K562 (cell line): ENCODE results near the gene CD46. TPM values are rescaled to one million over a fixed set of nuclear protein-coding genes. Genes with fewer than 3 reads are reported as not detected.

ENCODE experiments used
- ATF7 ChIP-seq: fragments of 450-650 bp; IDR thresholded peaks from 2 replicates; pipeline ENCODE4 v1.7.1; 2014; ENCODE audit warnings: mild to moderate bottlenecking, moderate library complexity
- BRF1 ChIP-seq: IDR thresholded peaks from 3 replicates; pipeline ENCODE4 v1.6.1; 2011; ENCODE audit warnings: borderline replicate concordance, mild to moderate bottlenecking; ENCODE audit not compliant: insufficient read length; ENCODE audit errors: extremely low read depth
- EP300 ChIP-seq: IDR thresholded peaks from 2 replicates; pipeline ENCODE4 v1.6.1; 2012; ENCODE audit warnings: low read length, improper control_type of control experiment
- FOS ChIP-seq: IDR thresholded peaks from 3 replicates; pipeline ENCODE4 v1.6.1; 2011; ENCODE audit not compliant: insufficient read length; ENCODE audit errors: extremely low read depth
- GATAD2A ChIP-seq: fragments of 450-650 bp; IDR thresholded peaks from 2 replicates; pipeline ENCODE4 v1.6.1; 2017
- IRF1 ChIP-seq: sonication (generic); formaldehyde crosslinking; IDR thresholded peaks from 2 replicates; pipeline ENCODE4 v1.8.0; 2022; ENCODE audit warnings: missing genetic modification reagents, mild to moderate bottlenecking, borderline replicate concordance
- LARP7 ChIP-seq: fragments of 450-650 bp; IDR thresholded peaks from 2 replicates; pipeline ENCODE4 v1.6.1; 2016
- MEIS2 ChIP-seq: fragments of 450-650 bp; IDR thresholded peaks from 2 replicates; pipeline ENCODE4 v1.6.1; 2014; ENCODE audit warnings: mild to moderate bottlenecking; ENCODE audit not compliant: partially characterized antibody
- MITF ChIP-seq: IDR thresholded peaks from 2 replicates; pipeline ENCODE4 v1.6.1; 2014; ENCODE audit warnings: antibody characterized with exemption
- MXI1 ChIP-seq: IDR thresholded peaks from 2 replicates; pipeline ENCODE4 v1.6.1; 2011; ENCODE audit warnings: low read depth, mild to moderate bottlenecking, improper control_type of control experiment, low read length
- MYBL2 ChIP-seq, 2 experiments: fragments of 450-650 bp in 1 of 2; sonication (generic) in 1 of 2; formaldehyde crosslinking in 1 of 2; IDR thresholded peaks; 2 replicates each; pipeline versions ENCODE4 v1.6.1 to v1.8.1; 2017 to 2022; ENCODE audit warnings: borderline replicate concordance in 1 of 2, inconsistent platforms in 1 of 2, low read depth in 1 of 2, mild to moderate bottlenecking in 1 of 2, missing genetic modification reagents in 1 of 2, moderate library complexity in 1 of 2
- NR2C2 ChIP-seq, 2 experiments: fragments of 200-800 bp in 1 of 2; sonication (Bioruptor generic) in 1 of 2; sonication (generic) in 1 of 2; formaldehyde crosslinking in 1 of 2; IDR thresholded peaks; 2 replicates each; pipeline versions ENCODE4 v1.6.1 to v1.8.0; 2016 to 2022; ENCODE audit warnings: mild to moderate bottlenecking in 1 of 2, missing compliant biosample characterization in 1 of 2, missing genetic modification characterization in 1 of 2, missing genetic modification reagents in 1 of 2
- POLR2A ChIP-seq: fragments of 450-650 bp; conservative IDR thresholded peaks from 2 replicates; pipeline ENCODE4 v1.6.1; 2016
- PYGO2 ChIP-seq: fragments of 450-650 bp; IDR thresholded peaks from 2 replicates; pipeline ENCODE4 v1.6.1; 2016; ENCODE audit warnings: mild to moderate bottlenecking, missing genetic modification characterization, moderate library complexity, missing compliant biosample characterization
- RCOR1 ChIP-seq, 2 experiments: IDR thresholded peaks; 2 replicates each; pipeline ENCODE4 v1.6.1; 2012; ENCODE audit warnings: low read depth in 2 of 2, low read length in 2 of 2, borderline replicate concordance in 1 of 2, improper control_type of control experiment in 1 of 2
- RNF2 ChIP-seq: sonication (generic); IDR thresholded peaks from 2 replicates; pipeline ENCODE4 v1.6.1; 2016
- SMAD1 ChIP-seq: fragments of 150-350 bp; IDR thresholded peaks from 2 replicates; pipeline ENCODE4 v1.6.1; 2014; ENCODE audit warnings: low read length, low read depth; ENCODE audit not compliant: partially characterized antibody
- SOX6 ChIP-seq: fragments of 450-650 bp; IDR thresholded peaks from 2 replicates; pipeline ENCODE4 v1.6.1; 2014; ENCODE audit warnings: mild to moderate bottlenecking
- TEAD1 ChIP-seq, 2 experiments: fragments of 450-650 bp in 1 of 2; sonication (generic) in 1 of 2; formaldehyde crosslinking; IDR thresholded peaks; 2 replicates each; pipeline versions ENCODE4 v1.4.0 to v1.8.0; 2020 to 2022; ENCODE audit warnings: mild to moderate bottlenecking in 2 of 2, missing genetic modification reagents in 1 of 2
- TRIM28 ChIP-seq: fragments of 450-650 bp; IDR thresholded peaks from 2 replicates; pipeline ENCODE4 v1.6.1; 2017
- ZNF133 ChIP-seq: fragments of 250-450 bp; sonication (Bioruptor Pico); IDR thresholded peaks from 2 replicates; pipeline ENCODE4 v1.4.0; 2020; ENCODE audit warnings: mild to moderate bottlenecking
- ZNF134 ChIP-seq: fragments of 250-450 bp; sonication (Bioruptor Pico); conservative IDR thresholded peaks from 2 replicates; pipeline ENCODE4 v1.4.0; 2020
- ZNF561 ChIP-seq: fragments of 450-650 bp; formaldehyde crosslinking; conservative IDR thresholded peaks from 2 replicates; pipeline ENCODE4 v1.4.0; 2020; ENCODE audit warnings: mild to moderate bottlenecking, moderate library complexity
- polyA plus RNA-seq, 8 experiments: library from polyadenylated mRNA; depleted of rRNA in 4 of 8; stranded (reverse) in 5 of 8; unstranded in 3 of 8; fragments of >200 nt; fragmentation: Nextera tagmentation in 2 of 8; fragmentation: Illumina TruSeq in 1 of 8; extraction: Ambion mirVana in 2 of 8; extraction: Trizol in 1 of 8; gene quantifications; 2 replicates each; pipeline versions ENCODE4 v1.2.1 to v1.2.3, GENCODE V29; 2011 to 2014; ENCODE audit warnings: inconsistent platforms in 1 of 8, missing spikeins in 1 of 8
- total RNA-seq, 7 experiments: library from RNA; depleted of rRNA in 6 of 7; stranded (reverse); fragments of >200 nt in 6 of 7; fragmentation: Illumina TruSeq in 2 of 7; extraction: Trizol in 2 of 7; gene quantifications; 2 replicates each; pipeline versions ENCODE4 v1.2.1 to v1.2.3, GENCODE V29; 2011 to 2021; ENCODE audit warnings: low replicate concordance in 1 of 7
- TF ChIP-seq, protein P1 (sequence below), 2 experiments: fragments of 450-650 bp; conservative IDR thresholded peaks; 2 replicates each; pipeline ENCODE4 v1.6.1; 2017; ENCODE audit warnings: mild to moderate bottlenecking in 2 of 2, moderate library complexity in 2 of 2
- TF ChIP-seq, protein P2 (sequence below): fragments of 250-450 bp; sonication (Bioruptor Pico); IDR thresholded peaks from 2 replicates; pipeline ENCODE4 v1.9.0; 2021; ENCODE audit warnings: mild to moderate bottlenecking

The CD46 gene
- total and polyA plus RNA-seq, 9 of the 15 experiments (the other 6 are each of a cell fraction or from before 2014, with no cell fraction given): 87.9 to 374 (median 156) TPM

DNA sequence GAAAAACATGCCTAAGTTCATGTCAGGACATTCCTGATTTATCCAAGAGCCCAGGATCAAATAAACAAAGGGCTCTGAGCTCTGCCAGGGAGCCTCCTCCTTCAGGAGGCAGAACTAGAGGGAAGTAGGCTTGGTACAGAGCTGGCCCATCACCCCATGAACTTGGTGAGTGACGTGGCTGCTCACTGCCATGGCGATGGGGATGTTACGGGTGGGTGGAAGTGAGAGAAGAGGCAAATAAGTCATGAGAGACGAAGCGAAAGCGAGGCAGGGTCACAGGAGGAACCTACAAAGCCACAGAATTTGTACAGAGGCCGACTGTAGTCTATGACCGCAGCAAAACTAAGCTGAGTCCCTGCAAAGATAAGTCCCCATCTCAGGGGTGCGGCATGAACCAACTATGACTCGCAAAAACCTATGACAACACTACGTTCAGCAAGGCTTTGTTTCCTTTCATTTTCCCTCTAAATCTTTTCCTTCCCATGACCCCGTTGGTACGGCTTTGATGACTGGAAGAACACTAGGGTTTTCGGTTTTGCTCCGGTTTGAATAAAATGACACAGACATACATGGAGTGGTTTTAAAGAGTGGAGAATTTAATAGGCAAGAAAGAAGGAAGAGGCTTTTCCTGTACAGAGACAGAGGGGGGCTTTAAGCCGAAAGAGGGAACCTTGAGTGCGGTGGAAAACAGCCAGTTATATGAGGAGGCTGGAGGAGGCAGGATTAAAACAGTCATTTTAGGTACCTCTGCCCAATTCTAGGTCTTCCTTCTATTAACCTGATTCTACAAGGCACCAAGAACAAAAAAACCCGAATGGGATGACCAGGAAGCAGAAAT is 74.1 kb downstream of the CD46 start (continued):
- TF ChIP-seq MEIS2 (peak; percentile 35), RNF2 (peak; percentile 39; the same call in 1 of the 2 replicates), EP300 (peak; percentile 64), TRIM28 (peak; percentile 69; the same call in 1 of the 2 replicates), FOS (no peak), BRF1 (no peak), ZNF133 (CRISPR knock-in tag) (no peak), ZNF561 (CRISPR knock-in tag) (no peak), POLR2A (peak; percentile 26; the same call in 1 of the 2 replicates), LARP7 (no peak), PYGO2 (tag) (no peak), ZNF134 (0 out of 2 replicates have a peak, but pooled peaks have one; percentile 17), TEAD1 (CRISPR knock-in tag; IDR thresholded peaks at IDR 0.05) (0 out of 4 replicates have a peak, but pooled peaks of 1 of the 2 experiments have one; percentile 69), IRF1 (CRISPR knock-in tag) (0 out of 2 replicates have a peak, but pooled peaks have one; percentile 41), MXI1 (no peak), GATAD2A (0 out of 2 replicates have a peak, but pooled peaks have one; percentile 17), NR2C2 (CRISPR knock-in tag; IDR thresholded peaks at IDR 0.05) (peak; percentile 58; the same call in 1 of the 2 replicates), NR2C2 (tag; IDR thresholded peaks at IDR 0.05) (peak; percentile 91), MITF (0 out of 2 replicates have a peak, but pooled peaks have one; percentile 28), RCOR1 (IDR thresholded peaks at IDR 0.05; ENCODE audit: borderline replicate concordance in 1 of 2, low read depth in 2 of 2, low read length in 2 of 2) (peak in 1 of 2 experiments; percentile 88; a peak in 2 of 4 replicates), ATF7 (peak; percentile 87), SOX6 (peak; percentile 78), MYBL2 (IDR thresholded peaks at IDR 0.05; ENCODE audit: low read depth) (no peak), MYBL2 (CRISPR knock-in tag; IDR thresholded peaks at IDR 0.05; ENCODE audit: borderline replicate concordance) (no peak), SMAD1 (no peak)
- TF ChIP-seq, protein P1, sequence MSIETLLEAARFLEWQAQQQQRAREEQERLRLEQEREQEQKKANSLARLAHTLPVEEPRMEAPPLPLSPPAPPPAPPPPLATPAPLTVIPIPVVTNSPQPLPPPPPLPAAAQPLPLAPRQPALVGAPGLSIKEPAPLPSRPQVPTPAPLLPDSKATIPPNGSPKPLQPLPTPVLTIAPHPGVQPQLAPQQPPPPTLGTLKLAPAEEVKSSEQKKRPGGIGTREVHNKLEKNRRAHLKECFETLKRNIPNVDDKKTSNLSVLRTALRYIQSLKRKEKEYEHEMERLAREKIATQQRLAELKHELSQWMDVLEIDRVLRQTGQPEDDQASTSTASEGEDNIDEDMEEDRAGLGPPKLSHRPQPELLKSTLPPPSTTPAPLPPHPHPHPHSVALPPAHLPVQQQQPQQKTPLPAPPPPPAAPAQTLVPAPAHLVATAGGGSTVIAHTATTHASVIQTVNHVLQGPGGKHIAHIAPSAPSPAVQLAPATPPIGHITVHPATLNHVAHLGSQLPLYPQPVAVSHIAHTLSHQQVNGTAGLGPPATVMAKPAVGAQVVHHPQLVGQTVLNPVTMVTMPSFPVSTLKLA (conservative IDR thresholded peaks at IDR 0.05): peak in 1 of 2 experiments; percentile 51; a peak in 1 of 4 replicates
- TF ChIP-seq, protein P2, sequence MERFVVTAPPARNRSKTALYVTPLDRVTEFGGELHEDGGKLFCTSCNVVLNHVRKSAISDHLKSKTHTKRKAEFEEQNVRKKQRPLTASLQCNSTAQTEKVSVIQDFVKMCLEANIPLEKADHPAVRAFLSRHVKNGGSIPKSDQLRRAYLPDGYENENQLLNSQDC: 0 out of 2 replicates have a peak, but pooled peaks have one; percentile 42
